IMR-90 (cell line): ENCODE data around the gene CTDSPL. TPM values are rescaled to one million over a fixed set of nuclear protein-coding genes. Genes with fewer than 3 reads are reported as not detected.

Source experiments
- ATAC-seq: fragments of 200-7000 bp; cut with Tn5 transposase; 2 replicates; pipeline ENCODE4 v1.9.1; 2020; ENCODE audit warnings: low read depth, mild to moderate bottlenecking, moderate library complexity
- BruUV-seq: library from RNA; stranded (reverse); fragments of 400-500 nt; replicated peaks from 2 replicates; lab custom pipeline; 2021; lab: Mats Ljungman, UMichigan
- CTCF ChIA-PET: fragments of 300-600 bp; formaldehyde crosslinking; extraction: SDS; loops from one replicate; lab custom pipeline; 2021; ENCODE audit warnings: antibody characterized with exemption; lab: Yijun Ruan, JAX
- POLR2A ChIA-PET: fragments of 300-600 bp; sonication (Branson Sonifier 250); formaldehyde crosslinking; loops from one replicate; lab custom pipeline; 2022; ENCODE audit warnings: antibody characterized with exemption; ENCODE audit not compliant: unreplicated experiment; lab: Charles Lee
- DNase-seq: peaks from one replicate; pipeline ENCODE4 v3.0.0; 2013
- H2AFZ ChIP-seq: replicated peaks from 2 replicates; pipeline ENCODE3; 2013; ENCODE audit warnings: low read length, mild to moderate bottlenecking; ENCODE audit not compliant: poor library complexity
- H2AK5ac ChIP-seq: 2 replicates; pipeline ENCODE4 v1.6.1; 2013; ENCODE audit warnings: low read depth, low read length, inconsistent platforms
- H2AK9ac ChIP-seq: replicated peaks from 2 replicates; pipeline ENCODE3; 2013; ENCODE audit warnings: mild to moderate bottlenecking, low read depth, low read length, moderate library complexity; ENCODE audit not compliant: poor library complexity
- H2BK120ac ChIP-seq: 2 replicates; pipeline ENCODE4 v1.6.1; 2013; ENCODE audit warnings: low read depth, low read length, inconsistent platforms
- H2BK15ac ChIP-seq: 3 replicates; pipeline ENCODE4 v1.6.1; 2013; ENCODE audit warnings: low read depth, low read length, inconsistent platforms
- H2BK20ac ChIP-seq: 2 replicates; pipeline ENCODE4 v1.6.1; 2013; ENCODE audit warnings: low read depth, mild to moderate bottlenecking, inconsistent platforms, low read length, moderate library complexity
- H2BK5ac ChIP-seq: 2 replicates; pipeline ENCODE4 v1.6.1; 2013; ENCODE audit warnings: mild to moderate bottlenecking, low read depth, low read length, inconsistent platforms; ENCODE audit not compliant: poor library complexity, severe bottlenecking
- H3K14ac ChIP-seq: replicated peaks from 2 replicates; pipeline ENCODE4 v1.6.1; 2013; ENCODE audit warnings: low read depth, low read length, inconsistent platforms
- H3K18ac ChIP-seq: 2 replicates; pipeline ENCODE4 v1.6.1; 2013; ENCODE audit warnings: low read depth, low read length, control low read depth
- H3K23ac ChIP-seq: 2 replicates; pipeline ENCODE4 v1.6.1; 2013; ENCODE audit warnings: low read depth, low read length, inconsistent platforms
- H3K27ac ChIP-seq: 2 replicates; pipeline ENCODE4 v1.5.1; 2013; ENCODE audit warnings: mild to moderate bottlenecking, control low read depth, low read length; ENCODE audit not compliant: insufficient read depth
- H3K27me3 ChIP-seq: 2 replicates; pipeline ENCODE4 v1.6.1; 2013; ENCODE audit warnings: low read length; ENCODE audit not compliant: control insufficient read depth, insufficient read depth
- H3K36me3 ChIP-seq: 2 replicates; pipeline ENCODE4 v1.6.1; 2013; ENCODE audit warnings: low read length, mixed read lengths; ENCODE audit not compliant: control insufficient read depth, insufficient read depth
- H3K4ac ChIP-seq: 2 replicates; pipeline ENCODE4 v1.6.1; 2013; ENCODE audit warnings: low read depth, low read length, inconsistent platforms
- H3K4me1 ChIP-seq: 2 replicates; pipeline ENCODE4 v1.6.1; 2013; ENCODE audit warnings: low read length, mixed read lengths; ENCODE audit not compliant: control insufficient read depth, insufficient read depth
- H3K4me2 ChIP-seq: 2 replicates; pipeline ENCODE4 v1.6.1; 2013; ENCODE audit warnings: low read depth, mild to moderate bottlenecking, control low read depth, low read length, moderate library complexity
- H3K4me3 ChIP-seq: 2 replicates; pipeline ENCODE4 v1.5.1; 2013; ENCODE audit warnings: low read depth, mild to moderate bottlenecking, control low read depth, low read length, moderate library complexity; ENCODE audit not compliant: insufficient read depth
- H3K56ac ChIP-seq: 2 replicates; pipeline ENCODE4 v1.6.1; 2013; ENCODE audit warnings: low read length, inconsistent platforms; ENCODE audit not compliant: insufficient read depth; ENCODE audit errors: extremely low read depth
- H3K79me1 ChIP-seq, 2 experiments: 2 replicates each; pipeline ENCODE4 v1.6.1; 2013; ENCODE audit warnings: low read length in 2 of 2, inconsistent platforms in 1 of 2, low read depth in 1 of 2
- H3K9ac ChIP-seq: 2 replicates; pipeline ENCODE4 v1.6.1; 2013; ENCODE audit warnings: low read depth, low read length, control low read depth
- H3K9me1 ChIP-seq: 2 replicates; pipeline ENCODE4 v1.6.1; 2013; ENCODE audit warnings: low read length, inconsistent platforms; ENCODE audit not compliant: insufficient read depth
- H3K9me3 ChIP-seq: 2 replicates; pipeline ENCODE4 v1.6.1; 2013; ENCODE audit warnings: low read length; ENCODE audit not compliant: control insufficient read depth, insufficient read depth
- H4K20me1 ChIP-seq: 2 replicates; pipeline ENCODE4 v1.6.1; 2013; ENCODE audit warnings: low read length, inconsistent platforms; ENCODE audit not compliant: insufficient read depth
- H4K5ac ChIP-seq: 2 replicates; pipeline ENCODE4 v1.6.1; 2013; ENCODE audit warnings: mild to moderate bottlenecking, low read depth, low read length, control low read depth
- H4K8ac ChIP-seq, 2 experiments: 2 replicates each; pipeline ENCODE4 v1.6.1; 2013; ENCODE audit warnings: low read depth in 2 of 2, low read length in 2 of 2, control low read depth in 1 of 2, inconsistent platforms in 1 of 2
- H4K91ac ChIP-seq: 2 replicates; pipeline ENCODE4 v1.6.1; 2013; ENCODE audit warnings: low read depth, low read length, inconsistent platforms; ENCODE audit not compliant: insufficient read depth
- BHLHE40 ChIP-seq: fragments of 150-350 bp; IDR thresholded peaks from 2 replicates; pipeline ENCODE4 v1.6.1; 2016; ENCODE audit warnings: mild to moderate bottlenecking, low read depth, low read length
- CEBPB ChIP-seq: IDR thresholded peaks from 2 replicates; pipeline ENCODE4 v1.6.1; 2012; ENCODE audit warnings: low read depth, low read length, improper control_type of control experiment
- USF2 ChIP-seq: fragments of 150-350 bp; IDR thresholded peaks from 2 replicates; pipeline ENCODE4 v1.6.1; 2017; ENCODE audit warnings: mild to moderate bottlenecking, antibody characterized with exemption, low read length, low read depth
- WGBS, 2 experiments: methylation state at CpG; one replicate each; pipeline versions ENCODE4 v1.1.5 to v1.1.7; 2013; ENCODE audit warnings: missing lambda C conversion rate in 2 of 2; ENCODE audit not compliant: insufficient read length in 1 of 2; ENCODE audit errors: extremely low coverage in 2 of 2; 5-methylcytosine and 5-hydroxymethylcytosine counted together
- dilution Hi-C: fragments of 300-500 bp; cut with HindIII; formaldehyde crosslinking; loops from one replicate; pipeline ENCODE4 v1.14.3; 2018; ENCODE audit warnings: low sequenced_read_pairs; ENCODE audit not compliant: unreplicated experiment
- in situ Hi-C: fragments of 300-500 bp; cut with MboI; formaldehyde crosslinking; loops from 3 replicates; pipeline ENCODE4 v1.14.3; 2019; ENCODE audit warnings: low sequenced_read_pairs, inconsistent platforms, mixed read lengths
- intact Hi-C: fragments of 100-400 bp; cut with micrococcal nuclease; formaldehyde crosslinking; loops from 2 replicates; pipeline ENCODE4 v1.10.0; 2022
- polyA plus RNA-seq, 3 experiments: library from polyadenylated mRNA; depleted of rRNA; stranded (reverse); fragments of >200 nt; gene quantifications; 2 replicates each; pipeline ENCODE4 v1.2.3, GENCODE V29; 2012; ENCODE audit warnings: low replicate concordance in 1 of 3
- total RNA-seq: library from RNA; depleted of rRNA; stranded (reverse); fragments of >200 nt; gene quantifications from 2 replicates; pipeline ENCODE4 v1.2.3, GENCODE V29; 2012
- TF ChIP-seq, protein P1 (sequence below): fragments of 150-350 bp; IDR thresholded peaks from 2 replicates; pipeline ENCODE4 v1.6.1; 2016; ENCODE audit warnings: low read depth, mild to moderate bottlenecking, low read length, moderate library complexity, borderline replicate concordance

Gene CTDSPL
- total and polyA plus RNA-seq, 2 of the 4 experiments (the other 2 are of a cell fraction): 24.5 to 29.0 TPM

DNA sequence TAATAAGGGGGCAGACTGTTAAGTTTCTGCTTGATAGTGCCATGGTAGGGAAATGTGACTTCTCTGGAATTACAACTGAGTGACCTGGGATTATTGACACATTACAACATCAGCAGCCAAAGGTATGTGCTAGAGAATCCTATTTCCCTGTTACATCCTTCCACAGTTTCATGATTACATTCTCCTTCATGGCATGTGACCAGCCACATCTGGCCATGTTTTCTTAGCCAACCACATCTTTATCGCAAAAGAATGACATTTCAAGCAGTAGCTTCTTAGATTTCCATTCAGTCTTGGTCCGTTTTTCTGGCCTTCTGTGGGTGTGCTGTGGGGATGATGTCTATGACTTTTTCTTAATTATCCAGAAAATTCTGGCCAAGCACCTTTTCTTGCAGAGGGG lies 45.4 kb upstream of the CTDSPL start:
- no peak overlapping the region for H3K14ac ChIP-seq
- H2BK5ac ChIP-seq: no peak overlapping the region
- H2AK9ac ChIP-seq: no peak overlapping the region
- H3K4me1 ChIP-seq: peaks cover 17% of the 10 kb centered on the region
- DNase-seq: peak; percentile 49
- in situ Hi-C loops (no loop called here), intact Hi-C loops (loop anchor here (10.0 kb wide), 1 partner anchor 501 kb away; no protein-coding TSS in a partner anchor), dilution Hi-C loops (no loop called here)
- H3K27ac ChIP-seq: no peak overlapping the region
- H3K9ac ChIP-seq: no peak overlapping the region
- H3K4me3 ChIP-seq: no peak overlapping the region
- no peak overlapping the region for H4K91ac ChIP-seq
- no peak overlapping the region for H3K18ac ChIP-seq
- H2AK5ac ChIP-seq: no peak overlapping the region
- no peaks in the 10 kb centered on the region for H3K79me1 ChIP-seq
- no peak overlapping the region for H4K8ac ChIP-seq
- no peak overlapping the region; the same call in 1 of the 2 replicates for H2BK20ac ChIP-seq
- H2AFZ ChIP-seq: no peak overlapping the region
- TF ChIP-seq USF2: peak; percentile 61; the same call in 1 of the 2 replicates
- TF ChIP-seq, protein P1, sequence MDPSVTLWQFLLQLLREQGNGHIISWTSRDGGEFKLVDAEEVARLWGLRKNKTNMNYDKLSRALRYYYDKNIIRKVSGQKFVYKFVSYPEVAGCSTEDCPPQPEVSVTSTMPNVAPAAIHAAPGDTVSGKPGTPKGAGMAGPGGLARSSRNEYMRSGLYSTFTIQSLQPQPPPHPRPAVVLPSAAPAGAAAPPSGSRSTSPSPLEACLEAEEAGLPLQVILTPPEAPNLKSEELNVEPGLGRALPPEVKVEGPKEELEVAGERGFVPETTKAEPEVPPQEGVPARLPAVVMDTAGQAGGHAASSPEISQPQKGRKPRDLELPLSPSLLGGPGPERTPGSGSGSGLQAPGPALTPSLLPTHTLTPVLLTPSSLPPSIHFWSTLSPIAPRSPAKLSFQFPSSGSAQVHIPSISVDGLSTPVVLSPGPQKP: no peak
- 0 out of 2 replicates have a peak, but pooled peaks have one; percentile 31 for TF ChIP-seq BHLHE40
- no peak for TF ChIP-seq CEBPB
- no peak for ATAC-seq
- POLR2A ChIA-PET: interaction anchor here (0.6 kb wide), 1 partner anchor 34 kb away, joined by 3 read pairs; no protein-coding TSS in a partner anchor
- no peaks in the 10 kb centered on the region for H3K27me3 ChIP-seq
- peaks cover 6% of the 10 kb centered on the region; the same call in 1 of the 2 replicates for H4K20me1 ChIP-seq
- no peak overlapping the region for H2BK120ac ChIP-seq
- no TSS peak for BruUV-seq
- H4K5ac ChIP-seq: no peak overlapping the region
- no peak overlapping the region for H3K23ac ChIP-seq
- no peak overlapping the region; the same call in 1 of the 2 replicates for H3K4ac ChIP-seq
- WGBS, 2 experiments: no CpG with 5 or more reads among the region's 2 CpGs
- peaks cover 9% of the 10 kb centered on the region for H3K9me1 ChIP-seq
- no peak overlapping the region for H3K56ac ChIP-seq
- no peak overlapping the region for H2BK15ac ChIP-seq
- H3K4me2 ChIP-seq: no peak overlapping the region; the same call in 1 of the 2 replicates
- H3K36me3 ChIP-seq: no peaks in the 10 kb centered on the region
- H3K9me3 ChIP-seq: no peaks in the 10 kb centered on the region
- CTCF ChIA-PET: interaction anchor here (0.6 to 1.7 kb wide), 3 partner anchors 18 to 84 kb away, joined by 3 to 5 read pairs (median 3); no protein-coding TSS in a partner anchor
